Activated CD4-positive, CD25-positive, alpha-beta regulatory T cell (primary cell): ENCODE data around the gene SCNN1A.

Experiments
- DNase-seq, 4 experiments: peaks; one replicate each; lab custom pipeline; 2025; lab: John Stamatoyannopoulos, UW

Gene SCNN1A

DNA sequence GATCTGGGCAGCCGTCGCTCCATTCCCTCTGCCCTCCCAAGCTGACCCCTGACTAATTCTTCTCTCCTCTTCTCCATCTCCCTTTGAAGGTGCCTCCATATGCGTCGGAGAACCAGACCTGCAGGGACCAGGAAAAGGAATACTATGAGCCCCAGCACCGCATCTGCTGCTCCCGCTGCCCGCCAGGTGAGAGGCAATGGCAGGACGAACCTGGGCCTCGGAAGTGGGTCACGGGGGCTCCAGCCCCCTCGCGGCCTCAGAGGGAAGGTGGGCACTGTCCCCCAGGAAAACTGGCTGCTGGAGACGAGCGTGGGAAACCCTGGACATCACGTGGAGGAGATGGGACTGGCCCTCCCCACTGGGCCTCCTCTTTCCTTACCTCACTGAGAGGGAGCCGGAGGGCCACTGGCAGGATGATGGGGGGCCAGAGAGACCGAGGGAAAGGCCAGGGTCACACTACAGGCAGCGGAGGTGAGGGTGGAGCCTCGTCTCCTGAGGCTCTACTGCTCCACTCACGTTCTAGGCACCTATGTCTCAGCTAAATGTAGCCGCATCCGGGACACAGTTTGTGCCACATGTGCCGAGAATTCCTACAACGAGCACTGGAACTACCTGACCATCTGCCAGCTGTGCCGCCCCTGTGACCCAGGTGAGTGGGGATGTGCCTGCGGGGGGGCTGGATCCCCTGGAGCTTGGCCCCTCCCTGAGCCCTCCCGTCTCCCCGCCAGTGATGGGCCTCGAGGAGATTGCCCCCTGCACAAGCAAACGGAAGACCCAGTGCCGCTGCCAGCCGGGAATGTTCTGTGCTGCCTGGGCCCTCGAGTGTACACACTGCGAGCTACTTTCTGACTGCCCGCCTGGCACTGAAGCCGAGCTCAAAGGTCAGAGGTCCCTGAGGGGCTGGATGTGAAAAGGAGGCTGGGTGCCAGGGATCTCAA is 9.4 kb upstream of the SCNN1A start:
- no peak for DNase-seq

DNA sequence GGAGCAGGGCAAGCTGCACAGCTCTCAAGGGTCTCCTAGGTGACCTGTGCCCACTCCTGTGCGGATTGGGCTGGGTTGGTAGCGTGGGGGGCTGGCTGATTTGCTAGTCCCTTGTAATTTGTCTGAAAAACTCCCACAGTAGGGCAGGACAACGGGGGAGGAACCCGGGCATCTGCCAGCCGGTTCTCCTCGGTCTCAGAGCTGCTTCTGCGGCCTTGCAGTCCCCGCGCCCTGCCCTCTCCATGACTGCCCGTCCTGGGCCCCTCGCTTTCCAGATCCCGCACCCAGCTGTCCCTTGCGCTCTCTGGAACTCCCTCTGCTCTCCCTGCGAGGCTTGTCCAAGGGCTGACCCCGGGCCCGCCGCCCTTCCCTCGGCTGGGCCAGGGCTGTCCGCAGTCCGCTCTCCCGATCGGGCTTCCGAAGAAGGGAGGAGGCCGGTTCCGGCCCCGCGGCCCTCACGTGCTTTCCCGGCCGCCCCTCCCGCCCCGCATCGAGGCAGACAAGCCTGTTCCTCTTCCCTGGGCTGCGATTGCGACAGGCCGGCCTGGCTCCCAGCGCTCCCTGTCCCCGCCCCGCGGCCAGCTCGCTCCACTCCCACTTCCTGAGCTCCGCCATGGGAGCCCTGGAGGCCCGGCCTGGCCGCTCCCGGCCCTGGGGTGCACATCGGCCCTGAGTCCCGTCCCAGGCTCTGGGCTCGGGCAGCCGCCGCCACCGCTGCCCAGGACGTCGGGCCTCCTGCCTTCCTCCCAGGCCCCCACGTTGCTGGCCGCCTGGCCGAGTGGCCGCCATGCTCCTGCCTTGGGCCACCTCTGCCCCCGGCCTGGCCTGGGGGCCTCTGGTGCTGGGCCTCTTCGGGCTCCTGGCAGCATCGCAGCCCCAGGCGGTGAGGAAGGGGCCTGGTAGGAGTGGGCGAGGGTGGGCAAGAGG is 8.5 kb upstream of the SCNN1A start, which contains the start of gene LTBR:
Gene LTBR, plus strand, starts transcription at position 591 of the 927 bp plus-strand sequence. Its CDS starts 197 bp downstream, at position 788.
- no peak for DNase-seq

DNA sequence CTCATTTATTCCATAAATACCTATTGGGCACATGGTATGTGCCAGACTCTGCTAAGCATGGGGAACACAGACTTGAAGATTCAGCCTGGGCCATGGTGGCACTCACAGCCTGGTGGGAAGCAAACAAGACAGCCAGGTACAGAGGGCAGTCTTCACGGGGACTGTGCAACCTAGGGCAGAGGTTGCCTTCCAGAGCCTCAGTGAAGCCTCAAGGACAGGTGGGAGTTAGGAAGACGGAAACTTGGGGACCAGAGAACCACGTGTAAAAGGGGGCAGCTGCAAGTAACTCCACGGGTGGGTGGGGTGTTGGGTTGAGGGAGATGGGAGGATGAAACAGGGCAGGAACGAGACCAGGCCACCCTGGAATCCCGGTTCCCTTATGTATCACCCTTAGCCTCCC is 7.6 kb upstream of the SCNN1A start:
- no peak for DNase-seq

DNA sequence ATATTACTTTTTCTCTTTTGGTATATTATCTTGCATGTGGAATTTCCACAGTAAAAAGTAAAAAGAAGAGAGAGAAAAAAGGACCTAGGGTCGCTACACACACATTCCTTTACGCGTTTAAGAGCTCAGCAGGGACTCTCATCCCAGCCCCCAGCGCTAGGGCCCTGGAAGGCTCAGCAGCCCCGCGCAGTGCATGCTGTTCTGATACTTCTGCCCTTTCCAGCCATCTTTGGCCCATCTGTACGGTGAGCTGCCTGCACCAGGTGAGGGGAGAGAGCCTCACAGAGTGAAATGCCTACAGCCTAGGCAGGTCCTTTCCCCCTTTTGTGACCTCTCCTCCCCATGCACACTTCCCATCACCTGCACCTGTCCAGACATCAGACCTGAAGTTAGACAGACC is 7.0 kb upstream of the SCNN1A start:
- DNase-seq: no peak

- no peak for DNase-seq
Measured at GRCh38 chr12:6380141-6381121, 5.1 kb upstream of the SCNN1A start.

DNA sequence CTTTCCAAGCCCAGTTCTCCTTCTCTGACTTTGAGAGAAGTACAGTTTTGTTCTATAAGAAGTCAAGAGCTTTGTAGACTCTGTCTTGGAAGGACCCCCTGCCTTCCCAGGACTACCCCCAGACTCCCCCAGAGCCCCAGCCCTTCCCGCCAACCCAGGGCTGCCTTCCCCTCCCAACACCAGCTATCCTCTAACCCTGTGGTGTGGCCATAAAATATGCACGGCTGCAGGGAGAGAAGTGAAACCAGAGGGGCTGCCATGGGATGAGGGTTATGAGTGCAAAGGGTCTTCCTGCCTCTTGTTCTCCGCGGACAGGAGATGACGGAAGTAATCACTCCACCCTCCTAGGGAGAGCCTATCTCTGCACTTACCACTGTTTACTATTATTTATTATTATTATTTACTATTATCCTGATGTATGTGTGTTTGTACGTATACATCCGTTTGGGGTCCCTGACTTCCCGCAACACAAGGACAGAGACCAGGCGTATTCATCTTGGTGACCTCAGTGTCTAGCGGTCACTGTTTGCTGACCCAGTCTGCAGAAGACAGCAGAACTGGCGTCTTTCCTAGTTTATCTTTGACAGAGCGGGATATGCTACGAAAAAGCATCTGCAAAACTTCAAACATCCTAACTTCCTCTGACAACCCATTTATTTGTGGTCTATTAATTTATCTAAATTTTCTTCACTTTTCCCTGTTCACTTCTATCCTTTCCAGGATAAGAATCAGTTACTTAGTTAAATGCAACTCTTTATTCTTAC is 3.5 kb upstream of the SCNN1A start:
- no peak for DNase-seq

GRCh38 chr12:6377667-6377994 is 2.3 kb upstream of the SCNN1A start:
- no peak for DNase-seq

- DNase-seq: no peak
Measured at GRCh38 chr12:6376870-6377666, 1.7 kb upstream of the SCNN1A start.

DNA sequence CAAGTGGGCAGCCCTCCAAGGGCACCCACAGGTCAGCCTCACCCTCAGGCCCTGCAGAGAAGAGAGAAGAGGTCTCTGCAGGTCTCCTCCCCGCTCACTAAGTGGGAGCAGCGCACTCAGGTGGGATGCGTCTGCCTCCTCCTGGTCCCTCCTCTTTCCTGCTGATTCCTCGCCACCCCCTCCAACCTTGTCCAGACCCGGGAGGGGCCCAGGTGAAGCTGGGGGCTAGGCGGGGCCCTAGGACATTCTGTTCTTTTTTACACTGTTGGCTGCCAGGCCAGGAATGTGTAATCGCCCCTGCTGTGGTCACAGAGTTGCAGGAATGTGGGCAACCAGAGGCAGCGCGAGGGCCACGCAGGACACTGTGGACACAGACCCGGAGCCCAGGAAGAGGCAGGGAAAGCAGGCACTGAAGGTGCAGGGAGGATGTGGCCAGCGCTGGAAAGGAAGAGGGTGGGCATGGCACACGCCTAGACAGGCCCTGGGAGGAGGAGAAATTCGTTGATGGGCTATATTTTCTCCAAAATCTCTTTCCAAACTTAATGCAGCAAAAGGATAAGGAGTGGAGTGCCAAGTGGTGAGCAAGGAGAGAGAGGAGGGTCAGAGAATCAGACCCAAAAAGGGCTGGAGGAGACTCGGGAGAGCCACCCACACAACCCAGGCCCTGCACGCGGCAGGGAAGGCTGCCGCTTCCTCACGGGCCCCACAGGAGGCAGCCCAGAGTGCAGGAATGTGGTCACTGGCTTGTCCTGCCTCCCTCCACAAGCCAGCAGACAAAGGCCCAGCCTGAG is 911 bp upstream of the SCNN1A start:
- DNase-seq: no peak

GRCh38 chr12:6374786-6375160 is 590 bp downstream of the SCNN1A start:
- no peak for DNase-seq

DNA sequence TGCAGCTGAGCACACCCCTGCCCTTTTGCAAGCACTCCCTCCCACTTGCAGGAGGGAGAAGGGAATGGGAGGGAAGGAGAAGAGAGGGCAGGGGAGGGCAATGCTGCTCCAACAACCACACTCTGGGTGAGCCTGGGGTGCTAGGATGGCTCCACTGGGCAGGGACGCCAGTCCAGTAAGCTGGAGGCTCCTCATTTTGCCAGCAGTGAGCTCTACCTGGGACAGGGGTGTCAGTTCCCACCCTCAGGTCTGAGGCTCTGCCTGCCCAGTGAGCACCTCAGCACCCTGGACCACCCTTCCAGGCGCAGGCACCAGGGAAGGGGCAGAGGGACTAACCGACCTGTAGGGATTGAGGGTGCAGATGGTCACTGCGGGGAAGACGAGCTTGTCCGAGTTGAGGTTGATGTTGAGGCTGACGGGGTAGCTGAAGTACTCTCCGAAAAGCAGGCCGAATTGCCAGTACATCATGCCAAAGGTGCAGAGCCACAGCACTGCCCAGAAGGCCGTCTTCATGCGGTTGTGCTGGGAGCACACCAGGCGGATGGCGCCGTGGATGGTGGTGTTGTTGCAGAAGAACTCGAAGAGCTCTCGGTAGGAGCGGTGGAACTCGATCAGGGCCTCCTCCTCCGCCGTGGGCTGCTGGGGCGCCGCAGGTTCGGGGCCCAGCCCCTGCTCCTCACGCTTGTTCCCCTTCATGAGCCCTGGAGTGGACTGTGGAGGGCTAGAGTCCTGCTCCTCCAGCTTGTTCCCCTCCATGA is 1.2 kb downstream of the SCNN1A start:
- DNase-seq: no peak

GRCh38 chr12:6373022-6373787 is 2.2 kb downstream of the SCNN1A start:
- no peak for DNase-seq

DNA sequence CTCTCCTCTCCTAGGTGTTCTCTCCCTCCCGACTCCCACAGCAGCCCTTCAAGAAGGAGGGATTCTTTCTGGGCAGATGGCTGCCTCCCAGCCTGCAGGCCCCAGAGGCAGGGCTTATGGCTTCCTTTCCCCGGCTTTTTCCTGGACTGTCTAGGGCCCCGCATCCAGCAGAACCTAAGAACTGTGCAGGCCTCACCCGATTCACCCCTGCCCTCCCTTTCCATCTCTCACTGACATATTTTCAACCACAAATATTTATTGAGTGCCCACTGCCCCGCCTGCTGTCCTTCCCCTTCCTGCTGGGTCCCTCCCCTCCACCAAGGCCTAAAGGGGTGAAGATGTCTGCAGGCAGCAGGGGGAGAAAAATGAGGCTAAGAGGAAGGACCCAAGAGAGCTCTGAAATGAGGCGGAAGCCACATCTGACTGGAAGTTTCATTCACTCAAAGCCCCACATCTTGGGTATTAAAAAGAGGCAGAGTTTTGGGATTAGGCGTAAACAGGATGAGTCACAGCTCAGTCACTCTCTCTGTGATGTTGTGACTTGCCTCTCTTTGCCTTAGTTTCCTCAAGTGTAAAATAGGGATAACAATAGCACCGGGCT is 2.9 kb downstream of the SCNN1A start:
- no peak for DNase-seq

DNA sequence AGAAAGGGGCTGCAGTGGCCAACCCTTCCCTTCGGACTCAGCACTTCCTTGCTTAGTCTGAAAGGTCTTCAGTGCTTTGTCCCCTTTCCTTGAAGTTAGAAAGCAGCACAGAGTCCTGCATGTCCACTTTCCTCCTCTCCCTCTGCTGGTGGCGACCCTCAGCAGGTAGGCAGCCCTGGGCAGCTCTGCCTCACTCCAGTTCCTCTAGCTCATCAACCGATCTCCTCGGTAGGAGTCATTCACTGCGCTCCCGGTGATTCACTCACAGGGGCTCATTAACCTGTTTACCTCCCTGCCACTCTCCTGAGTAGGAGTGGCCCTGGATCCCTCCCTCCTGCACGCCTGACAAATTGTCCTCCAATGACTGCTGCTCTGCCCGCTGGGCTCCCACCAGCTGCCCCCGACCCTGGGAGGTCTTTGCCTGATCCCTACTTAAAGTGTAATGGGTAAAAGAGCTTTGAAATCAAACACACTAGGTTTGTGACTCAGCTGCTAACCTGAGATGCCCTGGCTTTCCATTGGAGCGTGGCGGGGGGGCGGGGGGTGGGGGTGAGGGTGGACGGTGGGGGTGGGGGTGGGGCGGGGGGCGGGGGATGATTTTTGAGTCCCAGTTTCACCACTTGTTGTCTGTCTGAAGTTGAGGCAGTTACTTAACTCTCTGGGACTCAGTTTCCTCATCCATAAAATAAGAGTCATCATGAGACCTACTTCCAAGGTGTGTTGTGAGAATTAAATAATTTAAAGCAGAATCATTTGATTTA is 4.2 kb downstream of the SCNN1A start:
- DNase-seq: no peak

DNA sequence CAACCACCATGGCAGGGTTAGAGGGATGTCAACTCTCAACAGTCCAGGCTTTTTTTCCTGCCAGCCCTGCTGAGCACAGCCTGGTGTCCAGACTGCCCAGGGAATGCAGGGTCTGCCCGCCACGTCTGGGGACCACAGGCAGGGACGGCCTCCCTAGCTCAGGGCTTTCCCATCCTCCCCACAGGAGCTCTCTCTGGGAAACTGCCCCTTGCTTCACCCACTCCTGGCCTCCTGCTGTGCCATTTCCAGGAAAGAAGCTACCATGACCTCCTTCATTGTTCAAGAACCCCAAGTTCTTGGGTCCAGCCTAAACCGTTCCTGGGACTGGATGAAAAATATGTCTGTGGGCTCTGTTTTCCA is 4.8 kb downstream of the SCNN1A start:
- no peak for DNase-seq

DNA sequence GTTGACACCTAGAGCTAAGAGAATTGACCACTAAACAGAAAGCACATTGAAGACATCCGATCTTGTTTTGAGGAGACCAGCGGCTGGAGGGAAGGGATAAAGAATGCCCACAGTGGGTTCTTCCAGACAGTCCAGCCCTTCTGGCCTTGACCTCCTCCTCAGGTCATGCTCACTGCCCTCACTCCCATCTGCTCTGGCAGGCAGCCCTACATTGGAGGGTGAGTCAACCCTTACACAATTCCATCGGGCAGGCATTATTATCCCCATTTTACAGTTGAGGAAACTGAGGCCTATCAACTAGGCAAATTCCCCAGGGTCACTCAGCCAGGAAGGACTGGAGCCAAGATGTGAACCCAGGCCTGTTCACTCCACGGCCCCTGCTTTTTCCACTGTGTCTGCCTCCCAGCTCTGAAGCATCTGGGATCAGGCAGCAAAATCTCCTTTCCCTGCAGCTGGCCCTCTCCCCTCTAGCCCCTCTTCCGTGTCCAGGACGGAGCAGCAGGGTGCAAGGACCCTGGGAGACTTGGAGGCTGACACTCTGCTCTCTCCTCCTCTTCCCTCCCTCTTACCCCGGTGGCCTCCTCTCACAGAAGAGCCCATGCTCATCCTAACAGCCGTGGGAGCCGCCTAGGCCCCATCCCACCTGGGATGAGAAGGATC is 5.3 kb downstream of the SCNN1A start:
- DNase-seq: no peak
